ENCODE results near the gene HOXB2.

DNA sequence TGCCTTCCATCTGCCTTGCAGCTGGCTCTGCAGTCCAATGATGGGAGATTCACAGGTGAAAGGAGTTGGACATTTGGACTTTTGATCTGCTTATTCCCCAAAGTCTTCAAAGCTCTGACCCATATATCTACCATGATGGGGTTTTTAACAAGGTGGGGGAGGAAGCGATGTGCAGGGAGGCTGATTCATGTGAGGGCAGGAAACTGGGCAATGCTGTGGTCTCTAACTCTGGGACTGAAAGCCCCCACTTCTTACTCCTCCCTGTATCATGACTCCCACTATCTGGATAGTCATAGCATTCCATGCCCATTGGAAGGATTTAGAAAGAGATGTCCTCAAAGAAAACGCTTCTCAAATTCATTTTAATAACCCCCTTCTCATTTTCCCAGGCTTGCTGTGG lies 30.4 kb downstream of the HOXB2 start:
- TF ChIP-seq, protein P1, sequence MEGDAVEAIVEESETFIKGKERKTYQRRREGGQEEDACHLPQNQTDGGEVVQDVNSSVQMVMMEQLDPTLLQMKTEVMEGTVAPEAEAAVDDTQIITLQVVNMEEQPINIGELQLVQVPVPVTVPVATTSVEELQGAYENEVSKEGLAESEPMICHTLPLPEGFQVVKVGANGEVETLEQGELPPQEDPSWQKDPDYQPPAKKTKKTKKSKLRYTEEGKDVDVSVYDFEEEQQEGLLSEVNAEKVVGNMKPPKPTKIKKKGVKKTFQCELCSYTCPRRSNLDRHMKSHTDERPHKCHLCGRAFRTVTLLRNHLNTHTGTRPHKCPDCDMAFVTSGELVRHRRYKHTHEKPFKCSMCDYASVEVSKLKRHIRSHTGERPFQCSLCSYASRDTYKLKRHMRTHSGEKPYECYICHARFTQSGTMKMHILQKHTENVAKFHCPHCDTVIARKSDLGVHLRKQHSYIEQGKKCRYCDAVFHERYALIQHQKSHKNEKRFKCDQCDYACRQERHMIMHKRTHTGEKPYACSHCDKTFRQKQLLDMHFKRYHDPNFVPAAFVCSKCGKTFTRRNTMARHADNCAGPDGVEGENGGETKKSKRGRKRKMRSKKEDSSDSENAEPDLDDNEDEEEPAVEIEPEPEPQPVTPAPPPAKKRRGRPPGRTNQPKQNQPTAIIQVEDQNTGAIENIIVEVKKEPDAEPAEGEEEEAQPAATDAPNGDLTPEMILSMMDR (IDR thresholded peaks at IDR 0.05; ENCODE audit: insufficient read depth, low read length, poor library complexity, severe bottlenecking): no peak
- TF ChIP-seq EZH2phosphoT487 (conservative IDR thresholded peaks at IDR 0.05; ENCODE audit: low read length): no peak

Measured in SU-DHL-6 (cell line).